Measurements from ENCODE around the gene GARNL3. TPM values are rescaled to one million over a fixed set of nuclear protein-coding genes. Genes with fewer than 3 reads are reported as not detected.

Gene GARNL3
- total RNA-seq, 1 donor from 2014 or later, result 32.0 TPM

DNA sequence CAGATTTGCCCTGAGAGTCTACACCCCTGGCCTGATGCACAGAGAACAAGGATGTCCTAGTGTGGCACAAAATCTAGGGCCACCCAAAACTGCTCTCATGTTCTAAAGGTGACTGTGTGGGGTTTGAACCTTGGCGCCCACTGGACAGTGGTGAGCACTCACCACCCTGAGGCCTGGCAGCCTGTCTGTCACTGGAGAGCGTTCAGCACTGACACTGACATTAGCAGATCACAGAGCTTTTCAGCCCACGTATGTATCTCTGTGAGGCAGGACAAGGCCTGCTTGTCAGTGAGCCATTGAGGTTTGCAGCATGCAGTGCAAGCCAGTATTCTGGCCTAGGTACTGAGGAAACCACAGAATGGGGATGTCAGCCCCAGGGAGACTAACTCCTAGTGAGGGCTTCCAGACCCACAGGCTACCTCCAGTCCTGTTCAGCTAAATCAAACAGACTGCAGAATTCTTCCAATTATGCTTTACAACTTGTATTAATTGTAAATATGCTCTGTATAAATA lies 93.5 kb downstream of the GARNL3 start:
- no peaks in the 10 kb centered on the region for H3K9me3 ChIP-seq (ENCODE audit: low read depth)
- no peak overlapping the region for H3K4me2 ChIP-seq
- Mint-ChIP-seq H3K4me3 (no peak overlapping the region), H3K27me3 (ENCODE audit: insufficient read depth, low read depth) (peaks cover 9% of the 10 kb centered on the region), H3K36me3 (peaks cover 11% of the 10 kb centered on the region), H3K9me3 (no peaks in the 10 kb centered on the region), H3K27ac (no peak overlapping the region), H3K4me1 (peaks cover 12% of the 10 kb centered on the region)
- H3K36me3 ChIP-seq, result no peaks in the 10 kb centered on the region
- H4K20me1 ChIP-seq (ENCODE audit: low read depth), result no peaks in the 10 kb centered on the region
- peaks cover 17% of the 10 kb centered on the region for H3K4me1 ChIP-seq
- TF ChIP-seq EZH2phosphoT487 (IDR thresholded peaks at IDR 0.05), result no peak
- TF ChIP-seq, protein P1, sequence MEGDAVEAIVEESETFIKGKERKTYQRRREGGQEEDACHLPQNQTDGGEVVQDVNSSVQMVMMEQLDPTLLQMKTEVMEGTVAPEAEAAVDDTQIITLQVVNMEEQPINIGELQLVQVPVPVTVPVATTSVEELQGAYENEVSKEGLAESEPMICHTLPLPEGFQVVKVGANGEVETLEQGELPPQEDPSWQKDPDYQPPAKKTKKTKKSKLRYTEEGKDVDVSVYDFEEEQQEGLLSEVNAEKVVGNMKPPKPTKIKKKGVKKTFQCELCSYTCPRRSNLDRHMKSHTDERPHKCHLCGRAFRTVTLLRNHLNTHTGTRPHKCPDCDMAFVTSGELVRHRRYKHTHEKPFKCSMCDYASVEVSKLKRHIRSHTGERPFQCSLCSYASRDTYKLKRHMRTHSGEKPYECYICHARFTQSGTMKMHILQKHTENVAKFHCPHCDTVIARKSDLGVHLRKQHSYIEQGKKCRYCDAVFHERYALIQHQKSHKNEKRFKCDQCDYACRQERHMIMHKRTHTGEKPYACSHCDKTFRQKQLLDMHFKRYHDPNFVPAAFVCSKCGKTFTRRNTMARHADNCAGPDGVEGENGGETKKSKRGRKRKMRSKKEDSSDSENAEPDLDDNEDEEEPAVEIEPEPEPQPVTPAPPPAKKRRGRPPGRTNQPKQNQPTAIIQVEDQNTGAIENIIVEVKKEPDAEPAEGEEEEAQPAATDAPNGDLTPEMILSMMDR (IDR thresholded peaks at IDR 0.05), result no peak
- TF ChIP-seq EZH2 (IDR thresholded peaks at IDR 0.05), result no peak
- H3K27ac ChIP-seq, result no peak overlapping the region
- no peak overlapping the region for H3K4me3 ChIP-seq
- no peak overlapping the region for H3K9ac ChIP-seq
- peaks cover 17% of the 10 kb centered on the region for H3F3A ChIP-seq (ENCODE audit: low read depth)
- no peak overlapping the region for H2AFZ ChIP-seq (replicated peaks)
- H3K27me3 ChIP-seq, result no peaks in the 10 kb centered on the region
- DNase-seq (ENCODE audit: low spot score), result no peak
- H3K79me2 ChIP-seq (ENCODE audit: low read depth), result no peaks in the 10 kb centered on the region

DNA sequence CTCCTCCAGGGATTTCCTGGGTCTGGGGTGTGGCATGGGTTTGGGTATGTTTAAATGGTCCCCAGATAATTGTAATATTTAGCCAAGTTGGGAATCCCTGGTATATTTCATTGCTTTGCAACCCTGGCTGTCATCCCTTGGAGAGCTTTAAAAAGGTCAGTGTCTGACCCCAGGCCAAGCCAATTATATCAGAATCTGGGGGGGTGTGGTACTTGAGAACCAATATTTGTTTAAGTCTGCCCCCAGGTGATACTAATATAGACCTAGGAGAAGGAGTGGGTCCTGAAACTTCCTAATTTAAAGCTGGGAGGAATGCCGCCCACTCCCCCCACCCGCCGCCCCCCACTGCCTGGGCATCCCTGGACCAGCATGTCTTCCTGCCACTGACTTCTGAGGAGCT lies 94.2 kb downstream of the GARNL3 start:
- H3K27me3 ChIP-seq, result no peaks in the 10 kb centered on the region
- no peak overlapping the region for H2AFZ ChIP-seq (replicated peaks)
- H3K9me3 ChIP-seq (ENCODE audit: low read depth), result no peaks in the 10 kb centered on the region
- H3K4me2 ChIP-seq, result no peak overlapping the region
- no peak overlapping the region for H3K4me3 ChIP-seq
- Mint-ChIP-seq H3K4me3 (no peak overlapping the region), H3K9me3 (no peaks in the 10 kb centered on the region), H3K27ac (no peak overlapping the region), H3K36me3 (peaks cover 11% of the 10 kb centered on the region), H3K4me1 (peaks cover 7% of the 10 kb centered on the region), H3K27me3 (ENCODE audit: insufficient read depth, low read depth) (peaks cover 9% of the 10 kb centered on the region)
- no peak overlapping the region for H3K9ac ChIP-seq
- H3F3A ChIP-seq (ENCODE audit: low read depth), result peaks cover 10% of the 10 kb centered on the region
- peaks cover 10% of the 10 kb centered on the region for H3K4me1 ChIP-seq
- TF ChIP-seq, protein P1 (IDR thresholded peaks at IDR 0.05), result no peak
- H4K20me1 ChIP-seq (ENCODE audit: low read depth), result no peaks in the 10 kb centered on the region
- no peak overlapping the region for H3K27ac ChIP-seq
- DNase-seq (ENCODE audit: low spot score), result no peak
- no peaks in the 10 kb centered on the region for H3K36me3 ChIP-seq
- no peaks in the 10 kb centered on the region for H3K79me2 ChIP-seq (ENCODE audit: low read depth)

DNA sequence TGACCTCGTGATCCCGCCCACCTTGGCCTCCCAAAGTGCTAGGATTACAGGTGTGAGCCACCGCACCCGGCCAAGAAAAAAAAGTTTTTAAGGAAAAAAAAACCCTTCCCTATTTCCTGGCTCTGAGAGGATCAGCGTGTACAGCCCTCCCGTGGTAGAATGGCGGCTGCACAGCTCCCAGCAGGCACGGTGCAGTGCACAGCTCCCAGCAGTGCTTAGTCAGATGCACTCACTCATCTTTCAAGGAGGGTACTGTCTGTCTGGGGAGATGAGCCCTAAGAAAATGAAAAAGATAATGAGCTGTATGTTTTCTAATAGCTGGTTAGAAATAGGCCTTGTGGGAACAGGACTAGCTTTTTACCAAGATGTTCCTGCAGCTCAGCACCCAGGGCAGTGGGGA lies 95.7 kb downstream of the GARNL3 start:
- H4K20me1 ChIP-seq (ENCODE audit: low read depth), result no peaks in the 10 kb centered on the region
- DNase-seq (ENCODE audit: low spot score), result no peak
- H3K9me3 ChIP-seq (ENCODE audit: low read depth), result no peaks in the 10 kb centered on the region
- no peaks in the 10 kb centered on the region for H3K79me2 ChIP-seq (ENCODE audit: low read depth)
- H3K9ac ChIP-seq, result no peak overlapping the region
- Mint-ChIP-seq H3K27me3 (ENCODE audit: insufficient read depth, low read depth) (peaks cover 5% of the 10 kb centered on the region), H3K36me3 (peaks cover 8% of the 10 kb centered on the region), H3K9me3 (no peaks in the 10 kb centered on the region), H3K27ac (no peak overlapping the region), H3K4me1 (no peaks in the 10 kb centered on the region), H3K4me3 (no peak overlapping the region)
- no peak overlapping the region for H2AFZ ChIP-seq (replicated peaks)
- TF ChIP-seq, protein P1 (IDR thresholded peaks at IDR 0.05), result no peak
- TF ChIP-seq EZH2 (IDR thresholded peaks at IDR 0.05), result no peak
- no peak for TF ChIP-seq EZH2phosphoT487 (IDR thresholded peaks at IDR 0.05)
- H3K36me3 ChIP-seq, result no peaks in the 10 kb centered on the region
- no peaks in the 10 kb centered on the region for H3K4me1 ChIP-seq
- H3K27me3 ChIP-seq, result no peaks in the 10 kb centered on the region
- H3K4me2 ChIP-seq, result no peak overlapping the region
- no peaks in the 10 kb centered on the region for H3F3A ChIP-seq (ENCODE audit: low read depth)
- H3K4me3 ChIP-seq, result no peak overlapping the region
- H3K27ac ChIP-seq, result no peak overlapping the region
